Measurements from ENCODE around the gene JDP2. TPM values are rescaled to one million over a fixed set of nuclear protein-coding genes. Genes with fewer than 3 reads are reported as not detected.
"Not testable (repeated sequence)": the region's sequence is repeated elsewhere in the genome, so short reads cannot be mapped to it uniquely, and the experiment has no call there.

The JDP2 gene
- polyA plus RNA-seq, 1 of the 3 experiments (the other 2 are of a cell fraction) = 22.3 TPM

DNA sequence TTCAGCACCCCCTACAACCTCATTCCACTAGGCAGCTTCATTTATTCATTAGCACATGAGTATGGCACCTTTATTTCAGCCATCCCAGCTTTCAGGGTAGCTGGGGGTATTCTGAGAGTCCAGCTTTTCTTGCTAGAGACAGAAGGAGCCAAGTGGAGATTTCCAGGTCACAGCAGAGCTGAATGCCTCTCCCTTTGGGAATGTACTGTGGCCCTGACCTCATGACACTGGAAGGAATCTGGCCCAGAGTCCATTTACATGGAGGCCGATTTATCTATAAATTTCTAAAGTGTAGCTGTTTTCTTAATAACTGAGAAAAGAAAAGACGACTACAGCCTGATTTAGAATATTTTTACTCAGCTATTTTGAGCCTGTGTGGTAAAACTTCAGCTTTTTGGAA, 47.2 kb upstream of the JDP2 start (continued):
- TF ChIP-seq, protein P1, sequence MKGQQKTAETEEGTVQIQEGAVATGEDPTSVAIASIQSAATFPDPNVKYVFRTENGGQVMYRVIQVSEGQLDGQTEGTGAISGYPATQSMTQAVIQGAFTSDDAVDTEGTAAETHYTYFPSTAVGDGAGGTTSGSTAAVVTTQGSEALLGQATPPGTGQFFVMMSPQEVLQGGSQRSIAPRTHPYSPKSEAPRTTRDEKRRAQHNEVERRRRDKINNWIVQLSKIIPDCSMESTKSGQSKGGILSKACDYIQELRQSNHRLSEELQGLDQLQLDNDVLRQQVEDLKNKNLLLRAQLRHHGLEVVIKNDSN (IDR thresholded peaks at IDR 0.05; ENCODE audit: borderline replicate concordance, low read depth) = no peak
- TF ChIP-seq IRF3 (IDR thresholded peaks at IDR 0.05; ENCODE audit: low read depth, low read length) = no peak
- TF ChIP-seq FOXM1 (IDR thresholded peaks at IDR 0.05; ENCODE audit: low read depth) = no peak
- TF ChIP-seq CHD2 (IDR thresholded peaks at IDR 0.05; ENCODE audit: low read length, partially characterized antibody) = no peak
- TF ChIP-seq TAF1 (IDR thresholded peaks at IDR 0.05; ENCODE audit: borderline replicate concordance, low read depth, low read length) = no peak

DNA sequence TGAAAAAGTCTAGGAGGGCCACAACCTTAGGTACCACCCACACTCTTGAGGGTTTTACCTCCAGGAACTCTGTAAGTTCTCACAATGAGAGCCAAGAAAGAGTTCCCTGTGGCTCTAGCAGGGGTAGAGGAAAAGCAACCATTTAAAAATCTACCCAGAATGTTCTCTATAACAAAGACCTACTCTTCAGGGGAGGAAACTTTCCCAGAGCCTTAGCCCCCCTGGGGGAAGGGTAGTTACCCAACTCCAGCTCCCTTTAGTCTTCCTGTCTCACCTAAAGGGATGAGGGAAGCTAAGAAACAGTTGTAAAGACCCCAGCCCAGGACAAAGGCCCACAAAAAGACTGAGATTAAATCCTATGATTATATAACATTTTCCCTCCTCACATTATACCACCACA, 46.2 kb upstream of the JDP2 start:
- ChIA-PET POLR2A (no interaction called here), CTCF (interaction anchor here (0.9 to 2.3 kb wide), 2 partner anchors 11 to 73 kb away, joined by 3 to 8 read pairs; no protein-coding TSS in a partner anchor)

GRCh38 chr14:75383219-75383618, 44.6 kb upstream of the JDP2 start:
- H3K9me3 ChIP-seq; H3K79me2 ChIP-seq (ENCODE audit: insufficient read depth); H3K36me3 ChIP-seq (replicated peaks in 1 of 2; ENCODE audit: control insufficient read depth in 1 of 2, insufficient read depth in 2 of 2, low read length in 1 of 2); H3K4me2 ChIP-seq; H3K27me3 ChIP-seq (ENCODE audit: insufficient read depth); H3K4me3 ChIP-seq (ENCODE audit: low read depth in 2 of 2, low read length in 1 of 2); H3K9ac ChIP-seq; H3F3A ChIP-seq (replicated peaks; ENCODE audit: insufficient read depth); H3K4me1 ChIP-seq (ENCODE audit: control insufficient read depth in 1 of 2, insufficient read depth in 2 of 2, low read depth in 1 of 2, low read length in 1 of 2); POLR2A ChIA-PET; H4K20me1 ChIP-seq (ENCODE audit: insufficient read depth); H3K9me2 ChIP-seq; H2AFZ ChIP-seq (ENCODE audit: low read depth); H3K27ac ChIP-seq (ENCODE audit: low read depth in 2 of 2, low read length in 1 of 2); DNase-seq: not testable (repeated sequence)
- WGBS (ENCODE audit: low lambda C conversion rate) = 72% methylated on average over 9 of the region's 9 CpGs
- CTCF ChIA-PET = interaction anchor here (1.2 kb wide), 1 partner anchor 13 kb away, joined by 3 read pairs; no protein-coding TSS in a partner anchor

More for the DNA sequence above, 46.2 kb upstream of the JDP2 start:
- no peak for DNase-seq
- Histone ChIP-seq H3K4me3 (ENCODE audit: low read depth in 2 of 2, low read length in 1 of 2) (no peak overlapping the region), H3K9ac (no peak overlapping the region), H3K4me1 (ENCODE audit: control insufficient read depth in 1 of 2, insufficient read depth in 2 of 2, low read depth in 1 of 2, low read length in 1 of 2) (no peaks in the 10 kb centered on the region), H2AFZ (ENCODE audit: low read depth) (no peak overlapping the region), H3K79me2 (ENCODE audit: insufficient read depth) (no peaks in the 10 kb centered on the region), H3K36me3 (replicated peaks in 1 of 2; ENCODE audit: control insufficient read depth in 1 of 2, insufficient read depth in 2 of 2, low read length in 1 of 2) (no peaks in the 10 kb centered on the region), H3K27me3 (ENCODE audit: insufficient read depth) (no peaks in the 10 kb centered on the region; the same call in 1 of the 2 replicates), H3F3A (replicated peaks; ENCODE audit: insufficient read depth) (no peaks in the 10 kb centered on the region), H3K4me2 (no peak overlapping the region), H3K27ac (ENCODE audit: low read depth in 2 of 2, low read length in 1 of 2) (no peak overlapping the region), H4K20me1 (ENCODE audit: insufficient read depth) (no peaks in the 10 kb centered on the region), H3K9me2 (no peaks in the 10 kb centered on the region), H3K9me3 (0 out of 2 replicates have a peak, but pooled peaks cover 3% of the 10 kb centered on the region)
- TF ChIP-seq RFX5 (IDR thresholded peaks at IDR 0.05; ENCODE audit: low read length) (no peak), PBX3 (IDR thresholded peaks at IDR 0.05) (no peak), RXRA (IDR thresholded peaks at IDR 0.05; ENCODE audit: borderline replicate concordance, low read depth) (no peak), MEF2A (IDR thresholded peaks at IDR 0.05; ENCODE audit: borderline replicate concordance, low read depth) (no peak), GABPA (IDR thresholded peaks at IDR 0.05; ENCODE audit: low read depth) (no peak), SMC3 (IDR thresholded peaks at IDR 0.05; ENCODE audit: low read depth, low read length) (no peak), MXI1 (IDR thresholded peaks at IDR 0.05; ENCODE audit: low read depth, low read length) (no peak), MAX (IDR thresholded peaks at IDR 0.05; ENCODE audit: low read depth) (no peak), GATA2 (CRISPR knock-in tag; IDR thresholded peaks at IDR 0.05) (no peak), SIN3A (IDR thresholded peaks at IDR 0.05; ENCODE audit: borderline replicate concordance, low read depth, low read length) (no peak), FOXJ3 (CRISPR knock-in tag; IDR thresholded peaks at IDR 0.05) (no peak), ELF1 (IDR thresholded peaks at IDR 0.05) (no peak)

Data from SK-N-SH (cell line).